BJ (cell line): ENCODE measurements around the gene HS6ST3. TPM values are rescaled to one million over a fixed set of nuclear protein-coding genes. Genes with fewer than 3 reads are reported as not detected.

Experiments
- CTCF ChIA-PET: fragments of 350-600 bp; formaldehyde crosslinking; extraction: SDS; loops from one replicate; lab custom pipeline; 2021; ENCODE audit warnings: antibody characterized with exemption, inconsistent platforms; lab: Yijun Ruan, JAX
- POLR2A ChIA-PET: fragments of 300-600 bp; sonication (Branson Sonifier 250); formaldehyde crosslinking; extraction: SDS; loops from one replicate; lab custom pipeline; 2021; ENCODE audit warnings: antibody characterized with exemption; lab: Charles Lee
- DNase-seq: peaks from one replicate; pipeline ENCODE4 v3.0.0-alpha.2; 2011; ENCODE audit warnings: low read depth
- H3K27me3 ChIP-seq: 2 replicates; pipeline ENCODE4 v1.6.0; 2011; ENCODE audit warnings: low read length; ENCODE audit not compliant: control insufficient read depth, insufficient read depth
- H3K36me3 ChIP-seq: 2 replicates; pipeline ENCODE4 v1.5.1; 2011; ENCODE audit warnings: low read length; ENCODE audit not compliant: control insufficient read depth, insufficient read depth
- H3K4me3 ChIP-seq: 2 replicates; pipeline ENCODE4 v1.5.1; 2011; ENCODE audit warnings: low read depth, mild to moderate bottlenecking, control low read depth, low read length
- polyA plus RNA-seq: library from polyadenylated mRNA; depleted of rRNA; stranded (reverse); fragments of >200 nt; gene quantifications from 2 replicates; pipeline ENCODE4 v1.2.3, GENCODE V29; 2011
- TF ChIP-seq, protein P1 (sequence below): IDR thresholded peaks from 2 replicates; pipeline ENCODE4 v1.5.1; 2011; ENCODE audit warnings: low read depth, mild to moderate bottlenecking, control low read depth, inconsistent platforms, low read length, moderate library complexity; ENCODE audit not compliant: insufficient read depth

The HS6ST3 gene
- polyA plus RNA-seq, 1 experiment, result not detected

DNA sequence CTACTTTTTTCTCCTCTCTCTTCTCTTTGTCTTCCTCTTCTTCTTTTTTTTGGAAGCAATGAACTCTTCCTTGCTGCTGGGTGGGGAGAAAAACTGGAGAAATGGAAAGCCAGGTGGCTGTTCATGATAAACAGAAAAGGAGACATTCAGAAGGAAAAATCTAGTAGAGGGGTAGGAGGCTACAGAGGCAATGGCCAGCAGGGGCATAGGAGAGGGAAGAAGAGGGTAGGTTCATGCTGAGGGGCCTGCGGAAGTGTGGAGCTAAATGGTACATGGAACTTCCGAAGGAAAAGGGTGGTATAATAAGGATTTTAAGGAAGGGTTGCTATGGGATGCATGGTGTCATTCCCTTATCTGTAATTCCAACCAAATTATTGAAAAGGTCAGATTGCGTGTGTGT is 17.5 kb upstream of the HS6ST3 start:
- no peak overlapping the region for H3K4me3 ChIP-seq
- no peaks in the 10 kb centered on the region for H3K36me3 ChIP-seq
- ChIA-PET CTCF (interaction anchor here (1.2 to 1.6 kb wide), 2 partner anchors 10 to 12 kb away, joined by 4 read pairs; no protein-coding TSS in a partner anchor), POLR2A (no interaction called here)
- no peak for DNase-seq
- TF ChIP-seq, protein P1, sequence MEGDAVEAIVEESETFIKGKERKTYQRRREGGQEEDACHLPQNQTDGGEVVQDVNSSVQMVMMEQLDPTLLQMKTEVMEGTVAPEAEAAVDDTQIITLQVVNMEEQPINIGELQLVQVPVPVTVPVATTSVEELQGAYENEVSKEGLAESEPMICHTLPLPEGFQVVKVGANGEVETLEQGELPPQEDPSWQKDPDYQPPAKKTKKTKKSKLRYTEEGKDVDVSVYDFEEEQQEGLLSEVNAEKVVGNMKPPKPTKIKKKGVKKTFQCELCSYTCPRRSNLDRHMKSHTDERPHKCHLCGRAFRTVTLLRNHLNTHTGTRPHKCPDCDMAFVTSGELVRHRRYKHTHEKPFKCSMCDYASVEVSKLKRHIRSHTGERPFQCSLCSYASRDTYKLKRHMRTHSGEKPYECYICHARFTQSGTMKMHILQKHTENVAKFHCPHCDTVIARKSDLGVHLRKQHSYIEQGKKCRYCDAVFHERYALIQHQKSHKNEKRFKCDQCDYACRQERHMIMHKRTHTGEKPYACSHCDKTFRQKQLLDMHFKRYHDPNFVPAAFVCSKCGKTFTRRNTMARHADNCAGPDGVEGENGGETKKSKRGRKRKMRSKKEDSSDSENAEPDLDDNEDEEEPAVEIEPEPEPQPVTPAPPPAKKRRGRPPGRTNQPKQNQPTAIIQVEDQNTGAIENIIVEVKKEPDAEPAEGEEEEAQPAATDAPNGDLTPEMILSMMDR, result no peak
- H3K27me3 ChIP-seq, result no peaks in the 10 kb centered on the region

DNA sequence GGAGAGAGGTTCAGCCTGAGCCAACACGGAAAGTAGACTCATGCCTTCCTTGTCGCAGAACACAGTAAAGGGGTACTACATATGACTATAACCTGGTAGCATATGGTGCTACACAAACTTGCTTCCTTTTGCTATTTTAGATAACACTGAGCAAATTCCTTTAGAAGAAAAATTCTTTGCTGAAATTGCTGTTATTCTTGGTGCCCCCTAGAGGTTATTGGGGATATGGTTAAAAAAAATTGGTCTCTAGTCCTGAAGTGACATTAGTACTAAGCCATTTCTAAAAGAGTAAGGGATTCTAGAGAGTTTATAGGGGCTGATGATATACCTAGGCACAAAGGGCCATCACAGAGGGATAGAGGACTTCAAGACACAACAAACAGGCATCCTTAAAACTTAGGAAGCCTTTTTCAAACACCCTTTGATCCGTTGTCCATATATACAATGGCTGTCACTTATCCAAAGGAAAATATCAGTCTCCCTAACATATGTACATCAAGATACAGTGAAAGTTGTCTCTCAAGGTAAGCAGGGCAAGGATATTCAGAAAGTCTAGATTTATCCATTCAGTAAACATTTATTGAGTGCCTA is 13.9 kb upstream of the HS6ST3 start:
- DNase-seq, result no peak
- CTCF ChIA-PET, result interaction anchor here (0.6 to 3.4 kb wide), 5 partner anchors 11 to 65 kb away, joined by 3 to 16 read pairs (median 7); no protein-coding TSS in a partner anchor
- H3K4me3 ChIP-seq, result no peak overlapping the region

DNA sequence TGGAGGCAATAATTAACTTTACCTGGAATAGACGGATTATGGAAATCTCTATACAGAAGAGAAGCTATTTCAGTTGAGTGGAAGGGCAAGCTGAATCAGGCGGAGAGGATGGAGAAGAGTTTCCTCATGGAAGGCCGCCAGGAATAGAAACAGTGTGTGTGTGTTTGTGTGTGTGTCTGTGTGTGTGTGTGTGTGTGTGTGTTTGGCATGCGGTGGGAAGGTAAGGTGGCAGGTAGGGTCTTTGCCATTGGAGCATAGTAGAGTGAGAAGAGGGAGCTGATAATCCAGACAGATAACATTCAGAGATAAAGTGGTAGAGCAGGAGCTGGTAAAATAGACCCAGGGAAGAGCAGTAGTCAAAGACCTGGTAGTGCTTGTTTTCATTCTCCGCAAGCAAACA is 9.2 kb upstream of the HS6ST3 start:
- POLR2A ChIA-PET, result no interaction called here
- Histone ChIP-seq H3K27me3 (no peaks in the 10 kb centered on the region), H3K36me3 (no peaks in the 10 kb centered on the region), H3K4me3 (no peak overlapping the region)
- TF ChIP-seq, protein P1, result no peak
- CTCF ChIA-PET, result interaction anchor here (1.0 to 2.8 kb wide), 2 partner anchors 61 to 99 kb away, joined by 3 to 12 read pairs; no protein-coding TSS in a partner anchor
- no peak for DNase-seq

More for the DNA sequence above, 13.9 kb upstream of the HS6ST3 start:
- TF ChIP-seq, protein P1, result peak; percentile 66
- Histone ChIP-seq H3K27me3 (no peaks in the 10 kb centered on the region), H3K36me3 (no peaks in the 10 kb centered on the region)
- POLR2A ChIA-PET, result no interaction called here

DNA sequence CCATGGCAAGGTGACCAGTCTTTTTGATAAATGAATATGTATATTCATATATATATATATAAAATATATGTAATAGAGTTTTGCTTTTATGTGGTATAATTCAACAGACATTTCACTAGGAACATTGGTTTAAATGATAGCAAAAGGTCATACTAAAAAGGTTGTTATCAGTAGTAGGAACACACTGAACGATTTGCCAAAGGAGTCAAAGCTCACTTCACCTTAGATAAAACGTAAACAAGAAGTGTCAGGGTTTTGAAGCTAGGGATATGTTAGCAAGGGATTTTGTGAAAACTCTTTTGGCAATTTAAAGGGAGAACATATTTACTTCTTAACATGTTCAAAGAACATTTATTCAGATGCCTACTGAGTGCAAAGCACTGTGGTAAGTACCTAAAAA is 8.0 kb upstream of the HS6ST3 start:
- DNase-seq, result no peak
- H3K27me3 ChIP-seq, result no peaks in the 10 kb centered on the region
- TF ChIP-seq, protein P1, result no peak
- no peaks in the 10 kb centered on the region for H3K36me3 ChIP-seq
- CTCF ChIA-PET, result interaction anchor here (0.6 to 0.8 kb wide), 2 partner anchors 24 to 65 kb away, joined by 3 read pairs; no protein-coding TSS in a partner anchor
- no peak overlapping the region for H3K4me3 ChIP-seq
- POLR2A ChIA-PET, result no interaction called here

DNA sequence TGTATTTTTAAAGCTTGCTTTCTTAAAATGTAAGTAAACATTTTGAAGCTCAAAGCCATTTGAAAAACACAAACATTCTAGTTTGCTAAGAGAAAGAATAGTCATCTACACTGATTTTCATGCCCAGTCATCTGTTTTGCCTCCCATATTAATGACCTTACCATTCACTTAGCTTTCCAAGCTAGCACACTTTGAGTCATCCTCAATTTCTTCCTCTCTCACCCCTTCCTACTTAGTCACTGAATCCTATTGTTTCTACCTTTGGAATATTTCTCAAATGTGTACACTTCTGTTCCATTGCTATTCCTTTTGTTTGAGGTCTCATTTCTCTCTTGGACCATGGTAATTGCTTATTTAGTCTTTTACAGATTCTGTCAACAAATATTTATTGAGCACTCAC is 7.3 kb upstream of the HS6ST3 start:
- CTCF ChIA-PET, result interaction anchor here (0.8 kb wide), 1 partner anchor 24 kb away, joined by 3 read pairs; no protein-coding TSS in a partner anchor

More for the DNA sequence above, 7.3 kb upstream of the HS6ST3 start:
- Histone ChIP-seq H3K4me3 (no peak overlapping the region), H3K36me3 (no peaks in the 10 kb centered on the region), H3K27me3 (peaks cover 2% of the 10 kb centered on the region; the same call in 1 of the 2 replicates)
- no peak for DNase-seq
- TF ChIP-seq, protein P1, result no peak
- POLR2A ChIA-PET, result no interaction called here
